ENCODE results near the gene CCDC149.

Gene CCDC149

GRCh38 chr4:24799196-24799543 is 113.7 kb downstream of the CCDC149 start:
- no peak for DNase-seq

- DNase-seq: no peak
These were observed 114.7 kb downstream of the CCDC149 start for GRCh38 chr4:24798036-24798610.

- no peak for DNase-seq
These were observed 116.2 kb downstream of the CCDC149 start for GRCh38 chr4:24796620-24797019.

- no peak for DNase-seq
These were observed 117.0 kb downstream of the CCDC149 start for GRCh38 chr4:24795666-24796381.

- no peak for DNase-seq
These were observed 117.8 kb downstream of the CCDC149 start, which contains the start of gene SOD3 for GRCh38 chr4:24794916-24795665. Gene SOD3 (plus strand): TSS chr4:24795573. CDS start chr4:24799522, 3,949 bp downstream.

- no peak for DNase-seq
These were observed 118.4 kb downstream of the CCDC149 start for GRCh38 chr4:24794480-24794879.

- DNase-seq: no peak
These were observed 118.8 kb downstream of the CCDC149 start for GRCh38 chr4:24794051-24794450.

- DNase-seq: no peak
These were observed 119.4 kb downstream of the CCDC149 start for GRCh38 chr4:24793219-24794005.

- DNase-seq: no peak
These were observed 120.3 kb downstream of the CCDC149 start for GRCh38 chr4:24792552-24792951.

GRCh38 chr4:24791043-24791442 is 121.8 kb downstream of the CCDC149 start:
- no peak for DNase-seq

- DNase-seq: no peak
These were observed 129.3 kb downstream of the CCDC149 start for GRCh38 chr4:24783506-24783905.

- DNase-seq: no peak
These were observed 130.7 kb downstream of the CCDC149 start for GRCh38 chr4:24781999-24782745.

GRCh38 chr4:24780936-24781495 is 131.8 kb downstream of the CCDC149 start:
- no peak for DNase-seq

- DNase-seq: no peak
These were observed 134.2 kb downstream of the CCDC149 start for GRCh38 chr4:24778464-24779225.

- DNase-seq: no peak
These were observed 135.0 kb downstream of the CCDC149 start for GRCh38 chr4:24777536-24778463.

GRCh38 chr4:24775750-24776149 is 137.1 kb downstream of the CCDC149 start:
- no peak for DNase-seq

GRCh38 chr4:24775032-24775605 is 137.7 kb downstream of the CCDC149 start:
- DNase-seq: no peak

GRCh38 chr4:24774452-24774851 is 138.4 kb downstream of the CCDC149 start:
- no peak for DNase-seq

- DNase-seq: no peak
These were observed 139.9 kb downstream of the CCDC149 start for GRCh38 chr4:24772952-24773351.
